Measurements from ENCODE around the gene ERO1B.
"Not testable (repeated sequence)": the region's sequence is repeated elsewhere in the genome, so short reads cannot be mapped to it uniquely, and the experiment has no call there.

The ERO1B gene

GRCh38 chr1:236251587-236251986 lies 30.2 kb downstream of the ERO1B start:
- DNase-seq (ENCODE audit: low read depth): no peak

GRCh38 chr1:236247286-236247685 lies 34.5 kb downstream of the ERO1B start:
- no peak for DNase-seq (ENCODE audit: low read depth)

- no peak for DNase-seq (ENCODE audit: low read depth)
Observed at GRCh38 chr1:236242568-236242967, 39.2 kb downstream of the ERO1B start.

- no peak for DNase-seq (ENCODE audit: low read depth)
Observed at GRCh38 chr1:236240675-236241074, 41.1 kb downstream of the ERO1B start.

GRCh38 chr1:236239092-236239585 lies 42.6 kb downstream of the ERO1B start:
- DNase-seq (ENCODE audit: low read depth): no peak

GRCh38 chr1:236235116-236235515 lies 46.6 kb downstream of the ERO1B start:
- DNase-seq (ENCODE audit: low read depth): no peak

GRCh38 chr1:236228411-236228810 lies 53.3 kb downstream of the ERO1B start:
- DNase-seq (ENCODE audit: low read depth): no peak

GRCh38 chr1:236222632-236223031 lies 59.1 kb downstream of the ERO1B start:
- no peak for DNase-seq (ENCODE audit: low read depth)

- DNase-seq (ENCODE audit: low read depth): no peak
Observed at GRCh38 chr1:236220473-236220872, 61.3 kb downstream of the ERO1B start.

GRCh38 chr1:236214761-236215160 lies 67.0 kb downstream of the ERO1B start:
- DNase-seq (ENCODE audit: low read depth): no peak

GRCh38 chr1:236213534-236213933 lies 68.2 kb downstream of the ERO1B start:
- DNase-seq (ENCODE audit: low read depth): no peak

- no peak for DNase-seq (ENCODE audit: low read depth)
Observed at GRCh38 chr1:236211815-236212214, 69.9 kb downstream of the ERO1B start.

GRCh38 chr1:236209713-236210112 lies 72.0 kb downstream of the ERO1B start:
- no peak for DNase-seq (ENCODE audit: low read depth)

- no peak for DNase-seq (ENCODE audit: low read depth)
Observed at GRCh38 chr1:236209185-236209584, 72.6 kb downstream of the ERO1B start.

GRCh38 chr1:236207569-236207968 lies 74.2 kb downstream of the ERO1B start:
- DNase-seq (ENCODE audit: low read depth): no peak

GRCh38 chr1:236207121-236207520 lies 74.6 kb downstream of the ERO1B start:
- DNase-seq (ENCODE audit: low read depth): no peak

GRCh38 chr1:236206548-236206947 lies 75.2 kb downstream of the ERO1B start:
- DNase-seq (ENCODE audit: low read depth): no peak

- no peak for DNase-seq (ENCODE audit: low read depth)
Observed at GRCh38 chr1:236204656-236205055, 77.1 kb downstream of the ERO1B start.

- DNase-seq (ENCODE audit: low read depth): no peak
Observed at GRCh38 chr1:236204039-236204438, 77.7 kb downstream of the ERO1B start.

GRCh38 chr1:236201786-236202185 lies 80.0 kb downstream of the ERO1B start:
- DNase-seq (ENCODE audit: low read depth): no peak

- no peak for DNase-seq (ENCODE audit: low read depth)
Observed at GRCh38 chr1:236200925-236201324, 80.8 kb downstream of the ERO1B start.

- no peak for DNase-seq (ENCODE audit: low read depth)
Observed at GRCh38 chr1:236193184-236193583, 88.6 kb downstream of the ERO1B start.

- DNase-seq (ENCODE audit: low read depth): not testable (repeated sequence)
Observed at GRCh38 chr1:236188084-236188483, 93.7 kb downstream of the ERO1B start.

- DNase-seq (ENCODE audit: low read depth): not testable (repeated sequence)
Observed at GRCh38 chr1:236186471-236186870, 95.3 kb downstream of the ERO1B start.

GRCh38 chr1:236185687-236186086 lies 96.1 kb downstream of the ERO1B start:
- DNase-seq (ENCODE audit: low read depth): no peak

Measured in activated T-cell treated with anti-CD3 and anti-CD28 coated beads for 24 hours (primary cell).